Measurements from ENCODE around the gene DRD1.
A peak's percentile ranks its signal among the peaks of the same experiment; 100 is the strongest.

The DRD1 gene

GRCh38 chr5:175464074-175464941 is 20.3 kb upstream of the DRD1 start:
- DNase-seq (ENCODE audit: low read depth): peak; percentile 66

DNA sequence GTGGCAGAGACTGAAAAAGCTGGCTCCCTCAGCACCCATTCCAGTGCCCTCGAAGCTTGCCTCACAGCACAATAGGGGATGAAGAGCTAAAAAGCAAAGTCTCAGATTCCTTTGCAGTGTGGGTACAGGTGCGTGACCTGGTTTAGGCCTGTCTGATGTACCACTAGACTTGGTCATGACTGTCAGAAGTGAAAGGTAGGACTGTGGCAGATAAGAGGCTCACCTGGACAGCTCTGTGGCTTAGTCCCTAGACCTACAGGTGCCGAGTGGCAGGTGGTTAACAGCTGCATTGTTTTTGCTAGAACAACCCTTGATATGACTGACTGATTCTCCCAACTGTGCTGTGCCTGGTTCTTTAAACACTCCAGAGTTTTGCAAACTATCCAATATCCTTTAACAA is 19.7 kb upstream of the DRD1 start:
- no peak overlapping the region for H3K4me3 ChIP-seq (ENCODE audit: low read length)
- no peak for DNase-seq (ENCODE audit: low read depth)
- TF ChIP-seq CTCF (IDR thresholded peaks at IDR 0.05; ENCODE audit: insufficient read depth, low read depth, low read length, missing control alignments): no peak

More at GRCh38 chr5:175464074-175464941, 20.3 kb upstream of the DRD1 start:
- peak; percentile 86 for TF ChIP-seq CTCF (IDR thresholded peaks at IDR 0.05; ENCODE audit: insufficient read depth, low read depth, low read length, missing control alignments)
- H3K4me3 ChIP-seq (ENCODE audit: low read length): no peak overlapping the region

- no peak overlapping the region for H3K4me3 ChIP-seq (ENCODE audit: low read length)
- no peak for DNase-seq (ENCODE audit: low read depth)
- TF ChIP-seq CTCF (IDR thresholded peaks at IDR 0.05; ENCODE audit: insufficient read depth, low read depth, low read length, missing control alignments): no peak
These were observed 17.4 kb upstream of the DRD1 start for GRCh38 chr5:175461370-175461769.

GRCh38 chr5:175460552-175460951 is 16.6 kb upstream of the DRD1 start:
- no peak for TF ChIP-seq CTCF (IDR thresholded peaks at IDR 0.05; ENCODE audit: insufficient read depth, low read depth, low read length, missing control alignments)
- no peak for DNase-seq (ENCODE audit: low read depth)
- no peak overlapping the region for H3K4me3 ChIP-seq (ENCODE audit: low read length)

DNA sequence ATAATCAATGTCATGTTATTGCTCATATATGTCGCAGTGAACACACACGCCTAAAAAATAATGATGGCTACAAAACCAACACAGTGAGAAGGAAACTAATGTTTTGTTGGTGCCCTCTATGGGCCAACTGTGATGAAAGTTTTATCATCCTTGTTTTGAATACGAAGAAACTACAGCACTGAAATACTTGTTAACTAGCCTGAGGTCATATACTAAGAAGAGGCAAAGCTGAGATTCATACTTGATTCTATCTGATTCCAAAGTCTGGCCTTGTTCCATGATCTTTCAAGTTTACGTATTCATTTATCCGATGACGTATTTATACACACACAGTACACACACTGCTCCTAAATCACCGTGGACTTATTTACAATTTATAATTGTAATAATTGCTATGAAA is 16.1 kb upstream of the DRD1 start:
- peak; percentile 48 for TF ChIP-seq CTCF (IDR thresholded peaks at IDR 0.05; ENCODE audit: insufficient read depth, low read depth, low read length, missing control alignments)
- H3K4me3 ChIP-seq (ENCODE audit: low read length): no peak overlapping the region
- DNase-seq (ENCODE audit: low read depth): peak; percentile 36

DNA sequence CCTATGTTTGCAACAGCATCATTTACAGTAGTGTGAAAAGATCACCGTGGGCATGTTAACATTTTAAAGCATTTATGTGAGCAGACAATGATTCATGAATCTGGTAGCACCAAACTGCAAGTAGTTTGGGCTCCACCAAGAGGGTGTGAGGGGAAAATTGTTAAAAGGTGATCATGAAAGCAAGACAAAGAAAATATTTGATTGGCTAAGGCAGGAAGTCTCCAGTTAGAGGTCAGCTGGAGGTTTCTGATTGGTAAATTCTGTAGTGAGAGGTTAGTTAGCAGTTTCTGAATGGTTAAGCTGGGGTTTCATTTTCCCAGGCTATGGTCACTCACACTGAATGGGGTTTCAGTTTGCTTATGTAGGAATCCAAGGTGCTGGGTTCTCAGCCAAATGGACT is 13.5 kb upstream of the DRD1 start:
- no peak for DNase-seq (ENCODE audit: low read depth)
- H3K4me3 ChIP-seq (ENCODE audit: low read length): no peak overlapping the region
- TF ChIP-seq CTCF (IDR thresholded peaks at IDR 0.05; ENCODE audit: insufficient read depth, low read depth, low read length, missing control alignments): no peak

Data from epithelial cell of esophagus (primary cell).